SJCRH30 (cell line): Measurements from ENCODE around the gene IPO4. TPM values are rescaled to one million over a fixed set of nuclear protein-coding genes. Genes with fewer than 3 reads are reported as not detected.
"Not testable (repeated sequence)": the region's sequence is repeated elsewhere in the genome, so short reads cannot be mapped to it uniquely, and the experiment has no call there.

Experiments used
- DNase-seq, 2 experiments: peaks; one replicate each; pipeline ENCODE4 v3.0.0-alpha.2; 2015 to 2020
- H3K27ac ChIP-seq: fragments of 250-450 bp; sonication (Bioruptor Pico); 2 replicates; pipeline ENCODE4 v1.5.1; 2020; ENCODE audit warnings: mild to moderate bottlenecking, moderate library complexity
- H3K27me3 ChIP-seq: fragments of 250-450 bp; sonication (Bioruptor Pico); 2 replicates; pipeline ENCODE4 v1.5.1; 2020; ENCODE audit warnings: mild to moderate bottlenecking, moderate library complexity
- H3K36me3 ChIP-seq: fragments of 250-450 bp; sonication (Bioruptor Pico); 2 replicates; pipeline ENCODE4 v1.5.1; 2020; ENCODE audit warnings: mild to moderate bottlenecking, moderate library complexity
- H3K4me1 ChIP-seq: fragments of 250-450 bp; sonication (Bioruptor Pico); 2 replicates; pipeline ENCODE4 v1.5.1; 2020; ENCODE audit warnings: mild to moderate bottlenecking, moderate library complexity
- H3K4me3 ChIP-seq: fragments of 250-450 bp; sonication (Bioruptor Pico); 2 replicates; pipeline ENCODE4 v1.5.1; 2020; ENCODE audit warnings: mild to moderate bottlenecking, moderate library complexity
- H3K9me3 ChIP-seq: fragments of 250-450 bp; sonication (Bioruptor Pico); replicated peaks from 2 replicates; pipeline ENCODE4 v1.5.1; 2020; ENCODE audit warnings: mild to moderate bottlenecking, moderate library complexity
- total RNA-seq: library from RNA; depleted of rRNA; stranded (reverse); fragments of >200 nt; shearing (Covaris generic); gene quantifications from 2 replicates; pipeline ENCODE4 v1.2.3, GENCODE V29; 2014

IPO4 gene
- total RNA-seq, 1 experiment from 2014 or later, result 60.0 TPM

- no peaks in the 10 kb centered on the region; the same call in 1 of the 2 replicates for H3K9me3 ChIP-seq
- no peak overlapping the region for H3K27ac ChIP-seq
- H3K4me1 ChIP-seq, result no peaks in the 10 kb centered on the region
- no peaks in the 10 kb centered on the region for H3K27me3 ChIP-seq
- H3K36me3 ChIP-seq, result peaks cover 29% of the 10 kb centered on the region
- no peak for DNase-seq
- H3K4me3 ChIP-seq, result no peak overlapping the region
These were observed 17.9 kb upstream of the IPO4 start for GRCh38 chr14:24206260-24207103.

GRCh38 chr14:24204163-24205146 is 15.8 kb upstream of the IPO4 start:
- Histone ChIP-seq H3K9me3 (no peaks in the 10 kb centered on the region; the same call in 1 of the 2 replicates), H3K36me3 (peaks cover 39% of the 10 kb centered on the region)

GRCh38 chr14:24203249-24203886 is 14.8 kb upstream of the IPO4 start:
- not testable (repeated sequence) for H3K9me3 ChIP-seq, H3K4me1 ChIP-seq, H3K4me3 ChIP-seq, DNase-seq, H3K27ac ChIP-seq, H3K27me3 ChIP-seq
- H3K36me3 ChIP-seq, result peaks cover 37% of the 10 kb centered on the region

More at GRCh38 chr14:24204163-24205146, 15.8 kb upstream of the IPO4 start:
- H3K4me3 ChIP-seq, result no peak overlapping the region
- no peaks in the 10 kb centered on the region for H3K27me3 ChIP-seq
- DNase-seq, result no peak
- H3K4me1 ChIP-seq, result no peaks in the 10 kb centered on the region
- no peak overlapping the region for H3K27ac ChIP-seq

- not testable (repeated sequence) for H3K4me3 ChIP-seq, H3K4me1 ChIP-seq, DNase-seq, H3K9me3 ChIP-seq, H3K27me3 ChIP-seq, H3K27ac ChIP-seq
- H3K36me3 ChIP-seq, result peaks cover 30% of the 10 kb centered on the region
These were observed 13.9 kb upstream of the IPO4 start for GRCh38 chr14:24202538-24202937.

- no peak overlapping the region for H3K4me3 ChIP-seq
- peaks cover 22% of the 10 kb centered on the region; the same call in 1 of the 2 replicates for H3K36me3 ChIP-seq
- DNase-seq, result no peak
- 0 out of 2 replicates have a peak, but pooled peaks cover 5% of the 10 kb centered on the region for H3K4me1 ChIP-seq
- no peaks in the 10 kb centered on the region for H3K27me3 ChIP-seq
- no peak overlapping the region for H3K27ac ChIP-seq
- H3K9me3 ChIP-seq, result no peaks in the 10 kb centered on the region; the same call in 1 of the 2 replicates
These were observed 10.4 kb upstream of the IPO4 start for GRCh38 chr14:24198814-24199524.

GRCh38 chr14:24197056-24197450 is 8.4 kb upstream of the IPO4 start:
- no peak overlapping the region for H3K27ac ChIP-seq
- no peak overlapping the region for H3K4me3 ChIP-seq
- peaks cover 25% of the 10 kb centered on the region for H3K36me3 ChIP-seq
- no peaks in the 10 kb centered on the region; the same call in 1 of the 2 replicates for H3K9me3 ChIP-seq
- H3K27me3 ChIP-seq, result no peaks in the 10 kb centered on the region
- H3K4me1 ChIP-seq, result 0 out of 2 replicates have a peak, but pooled peaks cover 5% of the 10 kb centered on the region
- DNase-seq, result no peak

- no peak for DNase-seq
These were observed 7.7 kb upstream of the IPO4 start for GRCh38 chr14:24196071-24197055.

GRCh38 chr14:24195186-24196070 is 6.8 kb upstream of the IPO4 start, which contains the start of gene TM9SF1:
TSS of gene TM9SF1 (minus strand) at chr14:24195441. CDS start at chr14:24195019, 422 bp downstream.
- Histone ChIP-seq H3K27ac (peak within 1 kb of the TSS; percentile 99), H3K4me3 (peak within 1 kb of the TSS; percentile 89), H3K27me3 (no peaks in the 10 kb centered on the region), H3K9me3 (no peaks in the 10 kb centered on the region), H3K4me1 (0 out of 2 replicates have a peak, but pooled peaks cover 5% of the 10 kb centered on the region), H3K36me3 (peaks cover 15% of the 10 kb centered on the region)
- DNase-seq, result peak; percentile 89 to 90

More at GRCh38 chr14:24196071-24197055, 7.7 kb upstream of the IPO4 start:
- peaks cover 20% of the 10 kb centered on the region for H3K36me3 ChIP-seq
- H3K4me1 ChIP-seq, result 0 out of 2 replicates have a peak, but pooled peaks cover 5% of the 10 kb centered on the region
- no peaks in the 10 kb centered on the region for H3K27me3 ChIP-seq
- peak overlapping the region; percentile 99 for H3K27ac ChIP-seq
- H3K4me3 ChIP-seq, result peak overlapping the region; percentile 89
- no peaks in the 10 kb centered on the region for H3K9me3 ChIP-seq

GRCh38 chr14:24194873-24195185 is 6.2 kb upstream of the IPO4 start:
- H3K27ac ChIP-seq, result peak overlapping the region; percentile 99
- DNase-seq, result no peak
- H3K9me3 ChIP-seq, result no peaks in the 10 kb centered on the region
- H3K4me1 ChIP-seq, result 0 out of 2 replicates have a peak, but pooled peaks cover 5% of the 10 kb centered on the region
- peaks cover 11% of the 10 kb centered on the region for H3K36me3 ChIP-seq
- no peaks in the 10 kb centered on the region for H3K27me3 ChIP-seq
- H3K4me3 ChIP-seq, result peak overlapping the region; percentile 89

- Histone ChIP-seq H3K4me3 (peak overlapping the region; percentile 89; the same call in 1 of the 2 replicates), H3K27me3 (no peaks in the 10 kb centered on the region), H3K9me3 (no peaks in the 10 kb centered on the region), H3K27ac (no peak overlapping the region; the same call in 1 of the 2 replicates), H3K36me3 (peaks cover 8% of the 10 kb centered on the region), H3K4me1 (0 out of 2 replicates have a peak, but pooled peaks cover 5% of the 10 kb centered on the region)
- DNase-seq, result no peak
These were observed 5.7 kb upstream of the IPO4 start for GRCh38 chr14:24194186-24194872.

- H3K36me3 ChIP-seq, result peaks cover 8% of the 10 kb centered on the region
- H3K4me1 ChIP-seq, result peaks cover 8% of the 10 kb centered on the region; the same call in 1 of the 2 replicates
- no peak for DNase-seq
- no peak overlapping the region for H3K27ac ChIP-seq
- no peaks in the 10 kb centered on the region for H3K9me3 ChIP-seq
- no peak overlapping the region for H3K4me3 ChIP-seq
- no peaks in the 10 kb centered on the region for H3K27me3 ChIP-seq
These were observed 4.3 kb upstream of the IPO4 start for GRCh38 chr14:24192933-24193332.
